SK-MEL-5 (cell line): ENCODE measurements around the gene TSC22D4. TPM values are rescaled to one million over a fixed set of nuclear protein-coding genes. Genes with fewer than 3 reads are reported as not detected.
"Not testable (repeated sequence)": the region's sequence is repeated elsewhere in the genome, so short reads cannot be mapped to it uniquely, and the experiment has no call there.

ENCODE experiments used
- DNase-seq: peaks from one replicate; pipeline ENCODE4 v3.0.0-alpha.2; 2016; ENCODE audit warnings: low read depth, low spot score
- in situ Hi-C: cut with HindIII; loops from 2 replicates; pipeline ENCODE4 v1.10.0; 2016; ENCODE audit warnings: low sequenced_read_pairs, high pct_unique_total_duplicates, low pct_unique_long_range_greater_than_20kb
- polyA plus RNA-seq, 2 experiments: library from polyadenylated mRNA; depleted of rRNA; stranded (reverse); fragments of >200 nt; gene quantifications; 2 replicates each; pipeline ENCODE4 v1.2.3, GENCODE V29; 2015
- total RNA-seq: library from RNA; depleted of rRNA; stranded (reverse); fragments of >200 nt; shearing (Covaris generic); gene quantifications from 2 replicates; pipeline ENCODE4 v1.2.3, GENCODE V29; 2014; rRNA removed

Gene TSC22D4
- total RNA-seq: 64.3 and 67.0 TPM in 2 replicates
- 84.4 and 98.4 TPM in 2 replicates for polyA plus RNA-seq (2015; cell fraction: cytosol; rRNA removed)
- 54.6 and 55.6 TPM in 2 replicates for polyA plus RNA-seq (2015; cell fraction: nucleus; rRNA removed)

- DNase-seq: peak; percentile 94
- in situ Hi-C loops: no loop called here
Observed at GRCh38 chr7:100478958-100479660, at the start of gene TSC22D4. Gene TSC22D4, minus strand, starts transcription at chr7:100479214. Its CDS starts 1,176 bp downstream, at chr7:100478038.

GRCh38 chr7:100528108-100528866 is 49.3 kb upstream of the TSC22D4 start:
- DNase-seq, in situ Hi-C loops: not testable (repeated sequence)

- DNase-seq, in situ Hi-C loops: not testable (repeated sequence)
Observed at GRCh38 chr7:100523192-100523591, 44.2 kb upstream of the TSC22D4 start.

GRCh38 chr7:100521909-100522593 is 43.0 kb upstream of the TSC22D4 start:
- DNase-seq, in situ Hi-C loops: not testable (repeated sequence)

- in situ Hi-C loops: no loop called here
- no peak for DNase-seq
Observed at GRCh38 chr7:100521076-100521475, 42.1 kb upstream of the TSC22D4 start.

- in situ Hi-C loops: no loop called here
- no peak for DNase-seq
Observed at GRCh38 chr7:100520138-100520537, 41.1 kb upstream of the TSC22D4 start.

- DNase-seq: no peak
- in situ Hi-C loops: no loop called here
Observed at GRCh38 chr7:100519580-100519979, 40.6 kb upstream of the TSC22D4 start.

GRCh38 chr7:100517305-100517704 is 38.3 kb upstream of the TSC22D4 start:
- no peak for DNase-seq
- in situ Hi-C loops: no loop called here

GRCh38 chr7:100516135-100516812 is 37.3 kb upstream of the TSC22D4 start:
- in situ Hi-C loops: no loop called here
- peak; percentile 68 for DNase-seq

- in situ Hi-C loops: no loop called here
- peak; percentile 91 for DNase-seq
Observed at GRCh38 chr7:100515072-100515532, 36.1 kb upstream of the TSC22D4 start.

- no peak for DNase-seq
- in situ Hi-C loops: no loop called here
Observed at GRCh38 chr7:100513212-100513810, 34.3 kb upstream of the TSC22D4 start.

GRCh38 chr7:100510437-100511239 is 31.6 kb upstream of the TSC22D4 start:
- in situ Hi-C loops: no loop called here
- DNase-seq: peak; percentile 17

GRCh38 chr7:100509231-100509630 is 30.2 kb upstream of the TSC22D4 start:
- no peak for DNase-seq
- in situ Hi-C loops: no loop called here

GRCh38 chr7:100506356-100506923 is 27.4 kb upstream of the TSC22D4 start:
- in situ Hi-C loops: no loop called here
- peak; percentile 65 for DNase-seq

- in situ Hi-C loops: no loop called here
- no peak for DNase-seq
Observed at GRCh38 chr7:100504887-100505611, 26.0 kb upstream of the TSC22D4 start.
